Mucosa of rectum (tissue), 2 donors: ENCODE results near the gene PHF5A.
"Not testable (repeated sequence)": the region's sequence is repeated elsewhere in the genome, so short reads cannot be mapped to it uniquely, and the experiment has no call there.

Experiments
- H3K27ac ChIP-seq, 2 donors: one replicate each; pipeline ENCODE4 v1.7.0; 2013; ENCODE audit warnings: inconsistent platforms in 2 of 2, low read depth in 2 of 2, low read length in 2 of 2
- H3K27me3 ChIP-seq, 2 donors: one replicate each; pipeline ENCODE4 v1.7.0; 2013; ENCODE audit warnings: low read length in 2 of 2; ENCODE audit not compliant: control insufficient read depth in 2 of 2, insufficient read depth in 2 of 2
- H3K36me3 ChIP-seq, 2 donors: one replicate each; pipeline ENCODE4 v1.7.0; 2013; ENCODE audit warnings: low read length in 2 of 2; ENCODE audit not compliant: control insufficient read depth in 2 of 2, insufficient read depth in 2 of 2
- H3K4me1 ChIP-seq, 2 donors: one replicate each; pipeline ENCODE4 v1.7.0; 2013; ENCODE audit warnings: low read length in 2 of 2, mild to moderate bottlenecking in 1 of 2; ENCODE audit not compliant: control insufficient read depth in 2 of 2, insufficient read depth in 2 of 2
- H3K4me3 ChIP-seq, 2 donors: one replicate each; pipeline ENCODE4 v1.7.0; 2013; ENCODE audit warnings: low read length in 2 of 2
- H3K9ac ChIP-seq, 2 donors: one replicate each; pipeline ENCODE4 v1.7.0; 2013; ENCODE audit warnings: low read length in 2 of 2, low read depth in 1 of 2, mild to moderate bottlenecking in 1 of 2
- H3K9me3 ChIP-seq, 2 donors: one replicate each; pipeline ENCODE4 v1.7.0; 2013; ENCODE audit warnings: low read length in 2 of 2; ENCODE audit not compliant: control insufficient read depth in 2 of 2
- donor health status: healthy.
- donor health status: Normal muscosa, but diverticular disease.

PHF5A gene

GRCh38 chr22:41436322-41437113 lies 32.0 kb downstream of the PHF5A start:
- Histone ChIP-seq H3K9me3 (no peaks in the 10 kb centered on the region), H3K9ac (no peak overlapping the region), H3K27me3 (no peaks in the 10 kb centered on the region), H3K4me3 (no peak overlapping the region), H3K36me3 (peaks cover 40 to 46% of the 10 kb centered on the region in 2 donors), H3K27ac (no peak overlapping the region), H3K4me1 (no peaks in the 10 kb centered on the region)

- no peaks in the 10 kb centered on the region for H3K27me3 ChIP-seq
- no peak overlapping the region for H3K9ac ChIP-seq
- H3K36me3 ChIP-seq: peaks cover 43 to 47% of the 10 kb centered on the region in 2 donors
- H3K4me1 ChIP-seq: no peaks in the 10 kb centered on the region
- H3K27ac ChIP-seq: no peak overlapping the region
- no peak overlapping the region for H3K4me3 ChIP-seq
- no peaks in the 10 kb centered on the region for H3K9me3 ChIP-seq
Observed at GRCh38 chr22:41435560-41435959, 32.9 kb downstream of the PHF5A start.

- H3K36me3 ChIP-seq: peaks cover 41 to 44% of the 10 kb centered on the region in 2 donors
- H3K4me1 ChIP-seq, H3K9ac ChIP-seq, H3K4me3 ChIP-seq, H3K27ac ChIP-seq, H3K9me3 ChIP-seq, H3K27me3 ChIP-seq: not testable (repeated sequence)
Observed at GRCh38 chr22:41434361-41435003, 34.0 kb downstream of the PHF5A start.

GRCh38 chr22:41433480-41433879 lies 35.0 kb downstream of the PHF5A start:
- H3K9me3 ChIP-seq, H3K9ac ChIP-seq, H3K4me3 ChIP-seq, H3K4me1 ChIP-seq, H3K27me3 ChIP-seq, H3K27ac ChIP-seq: not testable (repeated sequence)
- peaks cover 40 to 41% of the 10 kb centered on the region in 2 donors for H3K36me3 ChIP-seq

GRCh38 chr22:41431656-41432055 lies 36.8 kb downstream of the PHF5A start:
- Histone ChIP-seq H3K36me3 (peaks cover 34 to 36% of the 10 kb centered on the region in 2 donors), H3K27ac (no peak overlapping the region), H3K27me3 (no peaks in the 10 kb centered on the region), H3K4me3 (no peak overlapping the region), H3K4me1 (no peaks in the 10 kb centered on the region), H3K9me3 (no peaks in the 10 kb centered on the region), H3K9ac (no peak overlapping the region)

GRCh38 chr22:41429951-41430332 lies 38.5 kb downstream of the PHF5A start:
- H3K27me3 ChIP-seq: no peaks in the 10 kb centered on the region
- H3K4me1 ChIP-seq: no peaks in the 10 kb centered on the region
- no peak overlapping the region for H3K4me3 ChIP-seq
- H3K36me3 ChIP-seq: peaks cover 21 to 23% of the 10 kb centered on the region in 2 donors
- no peaks in the 10 kb centered on the region for H3K9me3 ChIP-seq
- no peak overlapping the region for H3K9ac ChIP-seq
- no peak overlapping the region for H3K27ac ChIP-seq

GRCh38 chr22:41429232-41429950 lies 39.1 kb downstream of the PHF5A start:
- Histone ChIP-seq H3K27ac (no peak overlapping the region), H3K9me3 (no peaks in the 10 kb centered on the region), H3K9ac (no peak overlapping the region), H3K4me1 (no peaks in the 10 kb centered on the region), H3K27me3 (no peaks in the 10 kb centered on the region), H3K4me3 (no peak overlapping the region), H3K36me3 (peaks cover 17 to 20% of the 10 kb centered on the region in 2 donors)

- Histone ChIP-seq H3K36me3 (peaks cover 7 to 11% of the 10 kb centered on the region in 2 donors), H3K4me3 (no peak overlapping the region), H3K27ac (no peak overlapping the region), H3K27me3 (no peaks in the 10 kb centered on the region), H3K4me1 (no peaks in the 10 kb centered on the region), H3K9me3 (no peaks in the 10 kb centered on the region), H3K9ac (no peak overlapping the region)
Observed at GRCh38 chr22:41425660-41426365, 42.7 kb downstream of the PHF5A start.

GRCh38 chr22:41418717-41419116 lies 49.8 kb downstream of the PHF5A start:
- H3K4me3 ChIP-seq: no peak overlapping the region
- peak overlapping the region in 1 of 2 donors; percentile 2 for H3K9ac ChIP-seq
- H3K4me1 ChIP-seq: peaks cover 22 to 31% of the 10 kb centered on the region in 2 donors
- no peaks in the 10 kb centered on the region for H3K27me3 ChIP-seq
- no peaks in the 10 kb centered on the region for H3K9me3 ChIP-seq
- no peaks in the 10 kb centered on the region for H3K36me3 ChIP-seq
- peak overlapping the region; percentile 44 to 52 for H3K27ac ChIP-seq
